ENCODE measurements around the gene EPS8L1.

The EPS8L1 gene

DNA sequence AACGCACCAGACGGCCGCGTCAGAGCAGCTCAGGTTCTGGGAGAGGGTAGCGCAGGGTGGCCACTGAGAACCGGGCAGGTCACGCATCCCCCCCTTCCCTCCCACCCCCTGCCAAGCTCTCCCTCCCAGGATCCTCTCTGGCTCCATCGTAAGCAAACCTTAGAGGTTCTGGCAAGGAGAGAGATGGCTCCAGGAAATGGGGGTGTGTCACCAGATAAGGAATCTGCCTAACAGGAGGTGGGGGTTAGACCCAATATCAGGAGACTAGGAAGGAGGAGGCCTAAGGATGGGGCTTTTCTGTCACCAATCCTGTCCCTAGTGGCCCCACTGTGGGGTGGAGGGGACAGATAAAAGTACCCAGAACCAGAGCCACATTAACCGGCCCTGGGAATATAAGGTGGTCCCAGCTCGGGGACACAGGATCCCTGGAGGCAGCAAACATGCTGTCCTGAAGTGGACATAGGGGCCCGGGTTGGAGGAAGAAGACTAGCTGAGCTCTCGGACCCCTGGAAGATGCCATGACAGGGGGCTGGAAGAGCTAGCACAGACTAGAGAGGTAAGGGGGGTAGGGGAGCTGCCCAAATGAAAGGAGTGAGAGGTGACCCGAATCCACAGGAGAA lies 39.9 kb downstream of the EPS8L1 start:
- peak; percentile 69 for DNase-seq (ENCODE audit: low read depth)

- DNase-seq (ENCODE audit: low read depth): peak; percentile 65
Observed at GRCh38 chr19:55116232-55116858, 40.7 kb downstream of the EPS8L1 start.

GRCh38 chr19:55116859-55117662 lies 41.4 kb downstream of the EPS8L1 start, which contains the start of gene PPP1R12C:
Gene PPP1R12C, minus strand, starts transcription at chr19:55117637. Its CDS starts 94 bp downstream, at chr19:55117543.
- DNase-seq (ENCODE audit: low read depth): no peak

DNA sequence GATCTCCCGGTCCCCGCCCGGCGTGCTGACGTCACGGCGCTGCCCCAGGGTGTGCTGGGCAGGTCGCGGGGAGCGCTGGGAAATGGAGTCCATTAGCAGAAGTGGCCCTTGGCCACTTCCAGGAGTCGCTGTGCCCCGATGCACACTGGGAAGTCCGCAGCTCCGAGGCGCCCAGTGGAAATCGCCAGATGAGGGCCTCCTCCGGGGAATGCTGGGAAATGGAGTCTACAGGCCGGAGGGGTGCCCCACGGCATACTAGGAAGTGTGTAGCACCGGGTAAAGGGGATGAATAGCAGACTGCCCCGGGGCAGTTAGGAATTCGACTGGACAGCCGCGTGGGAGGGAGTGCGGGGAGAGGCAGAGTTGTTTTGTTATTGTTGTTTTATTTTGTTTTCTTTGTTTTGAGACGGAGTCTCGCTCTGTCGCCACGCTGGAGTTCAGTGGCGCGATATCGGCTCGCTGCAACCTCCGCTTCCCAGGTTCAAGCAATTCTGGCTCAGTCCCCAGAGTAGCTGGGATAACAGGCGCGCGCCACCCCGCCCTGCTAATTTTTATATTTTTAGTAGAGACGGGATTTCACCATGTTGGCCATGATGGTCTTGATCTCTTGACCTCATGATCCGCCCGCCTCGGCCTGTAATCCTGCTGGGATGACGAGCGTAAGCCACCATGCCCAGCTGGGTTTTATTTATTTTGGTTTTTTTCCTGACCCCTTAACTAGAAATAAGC lies 42.2 kb downstream of the EPS8L1 start:
- peak; percentile 98 for DNase-seq (ENCODE audit: low read depth)

- peak; percentile 61 for DNase-seq (ENCODE audit: low read depth)
Observed at GRCh38 chr19:55118401-55118991, 42.8 kb downstream of the EPS8L1 start.

DNA sequence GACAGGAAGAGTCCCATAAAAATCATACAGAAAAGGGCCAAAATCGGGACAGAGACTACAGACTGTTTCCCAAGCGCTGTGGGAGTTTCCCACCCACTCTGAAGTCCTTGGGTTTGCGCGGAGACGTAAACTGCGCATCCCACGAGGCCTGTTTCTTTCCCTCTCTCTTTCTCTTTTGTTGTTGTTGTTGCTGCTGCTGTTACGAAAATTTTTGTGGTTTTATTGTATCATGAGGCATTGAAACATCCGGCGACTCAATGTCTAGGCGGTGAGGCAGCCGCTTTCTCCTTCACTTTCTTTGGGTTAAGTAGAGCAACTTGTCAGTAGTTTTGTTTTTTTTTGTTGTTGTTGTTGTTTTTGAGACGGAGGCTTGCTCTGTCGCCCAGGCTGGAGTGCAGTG lies 43.4 kb downstream of the EPS8L1 start:
- peak; percentile 44 for DNase-seq (ENCODE audit: low read depth)

GRCh38 chr19:55131421-55131820 lies 55.8 kb downstream of the EPS8L1 start:
- DNase-seq (ENCODE audit: low read depth): no peak

DNA sequence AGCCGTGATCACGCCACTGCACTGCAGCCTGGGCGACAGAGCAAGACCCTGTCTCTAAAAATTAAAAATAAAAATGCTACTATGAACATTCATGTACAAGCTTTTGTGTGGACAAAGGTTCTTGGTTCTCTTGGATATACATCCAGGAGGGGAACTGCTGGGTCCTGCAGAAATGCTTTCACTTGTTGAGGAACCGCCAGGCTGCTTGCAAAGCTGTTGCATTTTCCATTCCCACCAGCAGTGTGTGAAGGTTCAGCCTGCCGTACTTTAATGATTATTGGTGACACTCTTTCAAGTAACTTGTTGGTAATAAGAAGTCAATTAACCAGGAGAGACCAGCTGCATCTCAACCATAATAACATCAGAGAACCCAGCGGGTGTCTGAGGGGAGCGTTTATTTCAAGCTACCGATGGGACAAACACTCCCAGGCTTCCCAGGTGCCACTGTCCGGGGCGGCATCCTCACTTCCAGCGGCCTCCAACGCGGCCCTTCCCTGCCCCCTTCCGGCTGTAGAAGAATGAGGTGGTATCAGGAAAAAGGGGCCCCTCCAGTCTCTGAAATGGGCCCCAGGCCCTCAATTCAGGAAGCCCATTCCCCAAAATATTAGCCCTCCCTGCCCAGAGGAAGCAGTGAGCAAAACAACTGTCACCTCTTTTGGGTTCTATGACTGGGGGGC lies 56.9 kb downstream of the EPS8L1 start:
- no peak for DNase-seq (ENCODE audit: low read depth)

DNA sequence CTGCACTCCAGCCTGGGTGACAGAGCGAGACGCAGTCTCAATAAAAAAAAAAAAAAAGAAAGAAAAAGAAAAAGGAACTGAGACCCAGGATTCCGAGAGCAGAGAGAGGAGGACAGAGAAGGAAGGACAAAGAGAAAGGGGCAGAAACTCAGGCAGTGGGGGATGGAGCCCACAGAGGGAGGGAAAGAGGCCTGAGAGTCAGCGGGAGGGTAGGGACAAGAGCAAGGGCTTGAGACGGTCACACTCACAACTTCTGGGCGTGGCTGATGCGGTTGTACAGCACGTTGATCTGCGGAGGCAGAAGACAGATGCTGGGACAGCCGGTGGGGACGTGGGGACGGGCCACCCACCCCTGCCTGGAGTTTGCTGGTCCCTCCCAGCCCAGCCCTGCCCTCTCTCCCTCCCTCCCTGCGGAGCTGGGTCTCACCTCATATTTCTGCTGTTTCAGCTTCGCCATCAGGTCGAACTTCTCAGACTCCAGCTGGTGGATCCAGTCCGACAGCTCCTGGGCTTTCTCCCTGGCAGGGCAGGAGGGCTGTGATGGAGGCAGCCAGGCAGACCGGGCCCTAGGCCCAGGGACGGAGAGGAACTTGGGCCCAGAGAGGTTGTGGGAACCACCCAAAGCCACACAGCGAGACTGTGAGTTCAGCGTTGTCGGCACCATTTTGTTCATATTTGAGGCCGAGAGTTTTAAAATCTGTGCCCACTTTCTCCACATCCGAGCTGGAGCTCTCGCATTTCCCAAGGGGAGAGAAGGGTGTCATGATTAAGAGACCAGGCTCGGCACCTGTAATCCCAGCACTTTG lies 58.2 kb downstream of the EPS8L1 start:
- no peak for DNase-seq (ENCODE audit: low read depth)

- DNase-seq (ENCODE audit: low read depth): no peak
Observed at GRCh38 chr19:55134736-55135135, 59.1 kb downstream of the EPS8L1 start.

- no peak for DNase-seq (ENCODE audit: low read depth)
Observed at GRCh38 chr19:55136399-55137102, 60.9 kb downstream of the EPS8L1 start.

All from amniotic epithelial cell (primary cell).